ENCODE results near the gene PIP5KL1. TPM values are rescaled to one million over a fixed set of nuclear protein-coding genes. Genes with fewer than 3 reads are reported as not detected.

The PIP5KL1 gene
- total RNA-seq, 1 experiment from 2014 or later: 0.17 TPM

DNA sequence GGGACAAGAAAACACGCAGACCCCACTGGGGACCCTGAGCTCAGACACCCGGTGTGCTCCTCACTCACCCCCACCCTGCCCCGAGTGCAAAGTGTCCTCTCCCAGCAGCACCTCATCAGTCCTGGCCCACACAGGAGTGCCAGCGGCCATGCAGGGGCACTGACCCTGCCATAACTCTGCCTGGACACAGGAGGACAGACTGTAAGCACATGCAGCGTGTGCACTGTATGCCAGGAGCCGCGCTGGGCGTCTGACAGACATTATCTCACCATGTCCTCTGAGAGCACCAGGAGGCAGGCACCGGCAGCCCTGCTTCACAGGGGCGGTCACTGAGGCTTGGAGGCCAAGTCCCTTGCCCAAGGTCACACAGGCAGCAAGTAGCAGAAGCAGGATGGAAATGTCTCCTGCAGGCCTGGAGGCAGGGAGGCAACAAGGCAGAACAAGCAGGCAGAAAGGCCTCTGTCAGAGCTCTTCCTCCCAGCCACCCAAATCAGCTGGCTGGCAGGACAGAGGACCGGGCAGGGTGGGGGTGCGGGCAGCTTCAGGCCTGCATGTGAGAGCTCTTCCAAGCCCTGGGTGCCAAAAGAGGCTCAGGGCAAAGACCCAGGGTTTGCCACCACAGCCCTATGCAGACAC is 41.8 kb upstream of the PIP5KL1 start:
- intact Hi-C loops (cut with micrococcal nuclease; ENCODE audit: unreplicated experiment): no loop called here
- Mint-ChIP-seq H3K27ac (ENCODE audit: unreplicated experiment) (peak overlapping the region; percentile 83), H3K27me3 (ENCODE audit: unreplicated experiment) (no peaks in the 10 kb centered on the region), H3K36me3 (ENCODE audit: insufficient read depth, unreplicated experiment) (peaks cover 61% of the 10 kb centered on the region), H3K4me1 (ENCODE audit: low read depth, unreplicated experiment) (peaks cover 73% of the 10 kb centered on the region), H3K9me3 (ENCODE audit: low read depth, unreplicated experiment) (no peaks in the 10 kb centered on the region), H3K4me3 (ENCODE audit: low read depth, unreplicated experiment) (peak overlapping the region; percentile 64)
- TF ChIP-seq, protein P1, sequence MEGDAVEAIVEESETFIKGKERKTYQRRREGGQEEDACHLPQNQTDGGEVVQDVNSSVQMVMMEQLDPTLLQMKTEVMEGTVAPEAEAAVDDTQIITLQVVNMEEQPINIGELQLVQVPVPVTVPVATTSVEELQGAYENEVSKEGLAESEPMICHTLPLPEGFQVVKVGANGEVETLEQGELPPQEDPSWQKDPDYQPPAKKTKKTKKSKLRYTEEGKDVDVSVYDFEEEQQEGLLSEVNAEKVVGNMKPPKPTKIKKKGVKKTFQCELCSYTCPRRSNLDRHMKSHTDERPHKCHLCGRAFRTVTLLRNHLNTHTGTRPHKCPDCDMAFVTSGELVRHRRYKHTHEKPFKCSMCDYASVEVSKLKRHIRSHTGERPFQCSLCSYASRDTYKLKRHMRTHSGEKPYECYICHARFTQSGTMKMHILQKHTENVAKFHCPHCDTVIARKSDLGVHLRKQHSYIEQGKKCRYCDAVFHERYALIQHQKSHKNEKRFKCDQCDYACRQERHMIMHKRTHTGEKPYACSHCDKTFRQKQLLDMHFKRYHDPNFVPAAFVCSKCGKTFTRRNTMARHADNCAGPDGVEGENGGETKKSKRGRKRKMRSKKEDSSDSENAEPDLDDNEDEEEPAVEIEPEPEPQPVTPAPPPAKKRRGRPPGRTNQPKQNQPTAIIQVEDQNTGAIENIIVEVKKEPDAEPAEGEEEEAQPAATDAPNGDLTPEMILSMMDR (IDR thresholded peaks at IDR 0.05; ENCODE audit: unreplicated experiment): no peak
- no TSS peak for BruUV-seq (replicated peaks)
- CTCF ChIA-PET: no interaction called here
- DNase-seq: no peak

DNA sequence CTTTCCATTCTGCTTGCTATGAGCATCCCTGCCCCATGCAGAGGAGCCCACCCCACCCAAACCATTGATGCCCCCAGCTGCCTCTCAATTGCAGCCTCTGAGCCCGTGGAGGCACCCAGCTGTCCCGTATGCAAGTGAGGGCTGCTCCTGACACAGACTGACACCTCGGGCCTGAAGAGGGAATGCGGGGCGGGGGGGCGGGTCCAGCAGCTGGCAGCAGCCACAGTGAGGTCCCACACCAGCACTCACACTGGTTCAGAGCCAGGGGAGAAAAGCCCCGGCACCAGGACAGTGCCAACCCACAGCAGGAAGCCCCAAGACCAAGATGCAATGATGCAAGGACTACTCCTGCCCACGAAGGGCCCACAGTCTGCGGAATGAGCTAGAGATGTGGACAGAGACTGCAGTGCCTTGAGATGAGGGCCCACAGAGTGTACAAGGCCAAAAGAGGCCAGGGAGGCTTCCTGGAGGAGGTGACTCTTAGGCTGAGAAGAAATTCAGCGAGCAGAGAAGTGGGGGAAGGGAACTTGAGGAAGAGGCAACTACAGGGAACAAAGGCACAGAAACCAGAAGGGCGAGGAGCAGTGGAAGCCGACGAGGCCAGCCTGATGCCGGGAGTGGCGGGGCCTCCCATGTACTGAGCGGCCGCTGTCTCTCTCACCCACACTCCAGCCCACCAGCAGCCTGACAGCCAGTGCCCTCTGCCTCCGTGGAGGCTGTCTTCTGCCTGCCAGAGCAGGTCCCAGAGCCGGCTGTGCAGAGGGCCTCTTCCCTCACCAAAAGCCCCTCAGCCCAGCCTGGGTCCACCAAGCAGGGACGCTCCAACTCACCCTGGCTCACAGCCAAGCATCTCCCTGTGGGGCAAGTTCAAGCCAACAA is 41.0 kb upstream of the PIP5KL1 start:
- Mint-ChIP-seq H3K4me3 (ENCODE audit: low read depth, unreplicated experiment) (peak overlapping the region; percentile 64), H3K27ac (ENCODE audit: unreplicated experiment) (peak overlapping the region; percentile 83), H3K9me3 (ENCODE audit: low read depth, unreplicated experiment) (no peaks in the 10 kb centered on the region), H3K36me3 (ENCODE audit: insufficient read depth, unreplicated experiment) (peaks cover 53% of the 10 kb centered on the region), H3K27me3 (ENCODE audit: unreplicated experiment) (no peaks in the 10 kb centered on the region), H3K4me1 (ENCODE audit: low read depth, unreplicated experiment) (peaks cover 73% of the 10 kb centered on the region)
- no peak for DNase-seq
- intact Hi-C loops (cut with micrococcal nuclease; ENCODE audit: unreplicated experiment): no loop called here
- no TSS peak for BruUV-seq (replicated peaks)
- TF ChIP-seq, protein P1 (IDR thresholded peaks at IDR 0.05; ENCODE audit: unreplicated experiment): no peak
- CTCF ChIA-PET: no interaction called here

GRCh38 chr9:127970401-127971313 is 40.1 kb upstream of the PIP5KL1 start:
- DNase-seq: no peak
- TF ChIP-seq, protein P1 (IDR thresholded peaks at IDR 0.05; ENCODE audit: unreplicated experiment): no peak
- no peaks in the 10 kb centered on the region for H3K27me3 Mint-ChIP-seq (ENCODE audit: unreplicated experiment)

DNA sequence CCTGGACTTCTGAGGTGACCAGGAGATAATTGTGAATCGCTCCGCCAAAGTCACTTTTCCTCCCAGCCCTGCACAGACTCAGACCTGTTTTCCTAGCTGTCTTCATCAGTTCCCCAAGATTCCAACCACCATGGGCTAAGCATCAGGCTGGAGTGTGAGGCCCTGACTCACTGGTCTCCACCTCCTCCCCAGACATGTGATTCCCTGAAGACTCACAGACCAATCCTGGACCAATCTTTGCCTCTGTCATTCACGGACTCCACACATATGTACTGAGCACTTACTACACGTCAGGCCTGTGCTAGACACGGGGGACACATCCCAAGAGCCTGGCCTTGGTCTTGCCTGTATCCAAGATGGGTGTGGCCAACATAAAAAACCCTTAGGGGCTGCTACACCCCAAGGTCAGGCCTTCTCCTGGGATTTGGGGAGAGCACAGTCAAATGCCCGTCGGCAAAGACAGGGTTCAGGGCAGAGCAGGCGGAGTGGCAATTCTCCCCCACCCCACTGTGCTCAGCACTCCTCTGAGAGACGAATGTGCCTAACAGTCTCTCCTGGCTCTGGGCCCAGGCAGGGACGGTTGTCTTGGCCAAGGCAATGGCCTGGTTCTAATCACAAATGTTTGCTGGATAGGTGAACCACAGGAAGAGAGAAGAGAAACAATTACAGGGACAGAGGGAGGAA is 38.3 kb upstream of the PIP5KL1 start:
- BruUV-seq (replicated peaks): no TSS peak
- H3K9me3 Mint-ChIP-seq (ENCODE audit: low read depth, unreplicated experiment): no peaks in the 10 kb centered on the region
- TF ChIP-seq, protein P1 (IDR thresholded peaks at IDR 0.05; ENCODE audit: unreplicated experiment): no peak
- H3K36me3 Mint-ChIP-seq (ENCODE audit: insufficient read depth, unreplicated experiment): peaks cover 57% of the 10 kb centered on the region
- no peaks in the 10 kb centered on the region for H3K27me3 Mint-ChIP-seq (ENCODE audit: unreplicated experiment)
- H3K27ac Mint-ChIP-seq (ENCODE audit: unreplicated experiment): peak overlapping the region; percentile 95
- intact Hi-C loops (cut with micrococcal nuclease; ENCODE audit: unreplicated experiment): no loop called here
- peaks cover 60% of the 10 kb centered on the region for H3K4me1 Mint-ChIP-seq (ENCODE audit: low read depth, unreplicated experiment)
- H3K4me3 Mint-ChIP-seq (ENCODE audit: low read depth, unreplicated experiment): peak overlapping the region; percentile 47
- no peak for DNase-seq
- CTCF ChIA-PET: interaction anchor here (1.0 kb wide), 1 partner anchor 67 kb away, joined by 8 read pairs; no protein-coding TSS in a partner anchor

More at GRCh38 chr9:127970401-127971313, 40.1 kb upstream of the PIP5KL1 start:
- intact Hi-C loops (cut with micrococcal nuclease; ENCODE audit: unreplicated experiment): no loop called here
- Mint-ChIP-seq H3K4me1 (ENCODE audit: low read depth, unreplicated experiment) (peaks cover 70% of the 10 kb centered on the region), H3K9me3 (ENCODE audit: low read depth, unreplicated experiment) (no peaks in the 10 kb centered on the region), H3K4me3 (ENCODE audit: low read depth, unreplicated experiment) (peak overlapping the region; percentile 61), H3K27ac (ENCODE audit: unreplicated experiment) (peak overlapping the region; percentile 83), H3K36me3 (ENCODE audit: insufficient read depth, unreplicated experiment) (peaks cover 48% of the 10 kb centered on the region)
- no TSS peak for BruUV-seq (replicated peaks)
- CTCF ChIA-PET: no interaction called here
